Gastrocnemius medialis (tissue), 4 donors: Measurements from ENCODE around the gene XPO4.

Experiments
- CTCF ChIP-seq, 5 experiments: fragments of 450-650 bp in 3 of 5; fragments of 200-600 bp in 2 of 5; sonication (generic) in 2 of 5; IDR thresholded peaks in 4 of 5; conservative IDR thresholded peaks in 1 of 5; 1 replicate in 4 of 5; 2 replicates in 1 of 5; pipeline ENCODE4 v1.5.1; 2016 to 2019; ENCODE audit warnings: antibody characterized with exemption in 5 of 5, mild to moderate bottlenecking in 3 of 5, moderate library complexity in 3 of 5
- POLR2A ChIP-seq, 2 donors: fragments of 450-650 bp; IDR thresholded peaks; one replicate each; pipeline ENCODE4 v1.6.1; 2017; ENCODE audit warnings: antibody characterized with exemption in 2 of 2, mild to moderate bottlenecking in 2 of 2, moderate library complexity in 2 of 2

- TF ChIP-seq CTCF (IDR thresholded peaks at IDR 0.05 in 4 of 5, conservative IDR thresholded peaks at IDR 0.05 in 1 of 5) (no peak), POLR2A (IDR thresholded peaks at IDR 0.05) (no peak)
Observed at GRCh38 chr13:20940083-20940482, 37.5 kb upstream of the XPO4 start.
